Panc1 (cell line): ENCODE data around the gene PER3.

ENCODE experiments used
- CTCF ChIP-seq: fragments of 450-650 bp; IDR thresholded peaks from 2 replicates; pipeline ENCODE4 v1.5.1; 2017; ENCODE audit warnings: mild to moderate bottlenecking
- POLR2AphosphoS5 ChIP-seq: IDR thresholded peaks from 2 replicates; pipeline ENCODE4 v1.6.1; 2012; ENCODE audit warnings: mild to moderate bottlenecking, low read depth, low read length, moderate library complexity
- SIN3A ChIP-seq: IDR thresholded peaks from 2 replicates; pipeline ENCODE4 v1.6.1; 2012; ENCODE audit warnings: low read depth, mild to moderate bottlenecking, low read length, moderate library complexity, borderline replicate concordance; ENCODE audit not compliant: insufficient read depth

- TF ChIP-seq POLR2AphosphoS5 (no peak), CTCF (no peak), SIN3A (no peak)
These were observed 29.9 kb upstream of the PER3 start for GRCh38 chr1:7754234-7754633.
